HepG2 (cell line): ENCODE data around the gene MZF1. TPM values are rescaled to one million over a fixed set of nuclear protein-coding genes. Genes with fewer than 3 reads are reported as not detected.
A peak's percentile ranks its signal among the peaks of the same experiment; 100 is the strongest.

Source experiments
- ATAC-seq: fragments of 200-7000 bp; cut with Tn5 transposase; 3 replicates; pipeline ENCODE4 v1.9.1; 2020; ENCODE audit warnings: mild to moderate bottlenecking, moderate library complexity
- BruUV-seq: library from RNA; stranded (reverse); fragments of 400-500 nt; replicated peaks from 2 replicates; lab custom pipeline; 2021; lab: Mats Ljungman, UMichigan
- CTCF ChIA-PET: fragments of 300-600 bp; formaldehyde crosslinking; extraction: SDS; loops from one replicate; lab custom pipeline; 2021; ENCODE audit warnings: low total read pairs, inconsistent platforms, low intra/inter-chr PET ratio; lab: Yijun Ruan, JAX
- POLR2A ChIA-PET: fragments of 350-600 bp; sonication (Branson Sonifier 250); formaldehyde crosslinking; loops from one replicate; lab custom pipeline; 2020; ENCODE audit warnings: antibody characterized with exemption, inconsistent platforms; lab: Yijun Ruan, JAX
- DNase-seq: peaks from one replicate; pipeline ENCODE4 v3.0.0-alpha.2; 2015; ENCODE audit warnings: low spot score
- FAIRE-seq: peaks from 3 replicates; lab custom pipeline; 2011; peaks lifted over from hg19 to GRCh38; lab: Jason Lieb, UNC
- H2AFZ ChIP-seq: one replicate; pipeline ENCODE4 v1.6.1; 2011; ENCODE audit warnings: low read length, inconsistent platforms
- H3K27ac ChIP-seq: fragments of 300-600 bp; 3 replicates; pipeline ENCODE4 v1.8.0; 2011; ENCODE audit warnings: mixed run types, mild to moderate bottlenecking, mixed read lengths, low read length, inconsistent platforms; ENCODE audit not compliant: insufficient read depth; ENCODE audit errors: extremely low read length
- H3K27me3 ChIP-seq, 2 experiments: fragments of 200-600 bp in 1 of 2; 2 replicates in 1 of 2; 3 replicates in 1 of 2; pipeline versions ENCODE4 v1.6.0 to v1.8.0; 2011; ENCODE audit warnings: low read length in 2 of 2, mild to moderate bottlenecking in 2 of 2, moderate library complexity in 2 of 2, inconsistent platforms in 1 of 2; ENCODE audit not compliant: insufficient read depth in 2 of 2, control insufficient read depth in 1 of 2
- H3K36me3 ChIP-seq, 2 experiments: fragments of 200-600 bp in 1 of 2; replicated peaks in 1 of 2; 2 replicates in 1 of 2; 3 replicates in 1 of 2; pipeline versions ENCODE4 v1.5.1 to v1.8.0; 2011; ENCODE audit warnings: low read length in 2 of 2, inconsistent platforms in 1 of 2; ENCODE audit not compliant: insufficient read depth in 2 of 2, control insufficient read depth in 1 of 2
- H3K4me1 ChIP-seq: 2 replicates; pipeline ENCODE4 v1.5.1; 2012; ENCODE audit warnings: low read length, inconsistent platforms; ENCODE audit not compliant: insufficient read depth
- H3K4me2 ChIP-seq: 2 replicates; pipeline ENCODE4 v1.6.0; 2011; ENCODE audit warnings: low read depth, low read length, inconsistent platforms
- H3K4me3 ChIP-seq, 3 experiments: fragments of 200-600 bp in 1 of 3; sonication (generic), shearing (Covaris generic) in 1 of 3; replicated peaks in 1 of 3; 2 replicates each; pipeline ENCODE4 v1.5.1; 2011 to 2016; ENCODE audit warnings: low read length in 3 of 3, inconsistent platforms in 2 of 3, low read depth in 2 of 3, mild to moderate bottlenecking in 2 of 3, control low read depth in 1 of 3, mixed read lengths in 1 of 3; ENCODE audit not compliant: insufficient read depth in 1 of 3
- H3K79me2 ChIP-seq: one replicate; pipeline ENCODE4 v1.6.1; 2011; ENCODE audit warnings: low read length, inconsistent platforms; ENCODE audit not compliant: insufficient read depth
- H3K9ac ChIP-seq: 2 replicates; pipeline ENCODE4 v1.6.0; 2011; ENCODE audit warnings: mild to moderate bottlenecking, low read depth, low read length, inconsistent platforms; ENCODE audit not compliant: insufficient read depth
- H3K9me3 ChIP-seq: 2 replicates; pipeline ENCODE4 v1.5.1; 2012; ENCODE audit warnings: mild to moderate bottlenecking, low read length
- H4K20me1 ChIP-seq: 2 replicates; pipeline ENCODE4 v1.6.0; 2011; ENCODE audit warnings: inconsistent platforms, mild to moderate bottlenecking, low read length, moderate library complexity; ENCODE audit not compliant: insufficient read depth
- EP300 ChIP-seq, 3 experiments: sonication (generic) in 1 of 3; formaldehyde crosslinking in 1 of 3; IDR thresholded peaks; 2 replicates each; pipeline versions ENCODE4 v1.5.1 to v1.6.1; 2011 to 2020; ENCODE audit warnings: low read depth in 2 of 3, low read length in 2 of 3, borderline replicate concordance in 1 of 3, improper control_type of control experiment in 1 of 3, mild to moderate bottlenecking in 1 of 3, missing genetic modification reagents in 1 of 3, moderate library complexity in 1 of 3
- HNF4A ChIP-seq: sonication (generic); formaldehyde crosslinking; IDR thresholded peaks from 2 replicates; pipeline ENCODE4 v1.4.0; 2020; ENCODE audit warnings: missing genetic modification reagents
- POLR2AphosphoS5 ChIP-seq: IDR thresholded peaks from 2 replicates; pipeline ENCODE4 v1.6.1; 2012; ENCODE audit warnings: low read depth, low read length
- RBM22 ChIP-seq: fragments of 200-400 bp; formaldehyde crosslinking; optimal IDR thresholded peaks from 2 replicates; pipeline ENCODE3; 2017; ENCODE audit warnings: mild to moderate bottlenecking, low read length, moderate library complexity
- TARDBP ChIP-seq: sonication (generic); formaldehyde crosslinking; IDR thresholded peaks from 2 replicates; pipeline ENCODE4 v1.8.0; 2022; ENCODE audit warnings: mild to moderate bottlenecking, missing genetic modification reagents
- whole genome bisulfite sequencing: methylation state at CpG from one replicate; pipeline ENCODE4 v1.1.6; 2017; ENCODE audit warnings: low lambda C conversion rate; 5-methylcytosine and 5-hydroxymethylcytosine counted together
- in situ Hi-C: cut with HindIII; loops from 2 replicates; pipeline ENCODE4 v1.10.0; 2017; ENCODE audit warnings: low pct_unique_long_range_greater_than_20kb; ENCODE audit not compliant: extremely low pct_ligation_motif_present
- intact Hi-C: fragments of 100-400 bp; cut with micrococcal nuclease; formaldehyde crosslinking; loops from one replicate; pipeline ENCODE4 v1.10.0; 2022; ENCODE audit not compliant: unreplicated experiment
- polyA plus RNA-seq, 8 experiments: library from polyadenylated mRNA; depleted of rRNA in 3 of 8; stranded (reverse) in 7 of 8; unstranded in 1 of 8; fragments of >200 nt; fragmentation: Illumina TruSeq in 4 of 8; extraction: Trizol in 4 of 8; gene quantifications; 2 replicates each; pipeline versions ENCODE4 v1.2.1 to v1.2.3, GENCODE V29; 2011 to 2016; ENCODE audit warnings: low read depth in 4 of 8, missing spikeins in 1 of 8, mixed read lengths in 1 of 8; ENCODE audit not compliant: insufficient read depth in 1 of 8
- total RNA-seq, 5 experiments: library from RNA; depleted of rRNA; stranded (reverse); fragments of >200 nt; fragmentation: Illumina TruSeq; extraction: Trizol; gene quantifications; 2 replicates each; pipeline ENCODE4 v1.2.3, GENCODE V29; 2016; ENCODE audit warnings: low read depth in 1 of 5
- TF ChIP-seq, protein P1 (sequence below): sonication (generic); formaldehyde crosslinking; IDR thresholded peaks from 2 replicates; pipeline ENCODE4 v1.8.0; 2022; ENCODE audit warnings: mild to moderate bottlenecking, missing genetic modification reagents; ENCODE audit not compliant: insufficient replicate concordance
- TF ChIP-seq, protein P2 (sequence below): sonication (generic); formaldehyde crosslinking; IDR thresholded peaks from 2 replicates; pipeline ENCODE4 v1.8.0; 2022; ENCODE audit warnings: missing genetic modification reagents, mild to moderate bottlenecking, moderate library complexity, borderline replicate concordance
- TF ChIP-seq, protein P3 (sequence below): sonication (generic); formaldehyde crosslinking; IDR thresholded peaks from 2 replicates; pipeline ENCODE4 v1.5.0; 2020; ENCODE audit warnings: mild to moderate bottlenecking, missing genetic modification reagents

Gene MZF1
- total and polyA plus RNA-seq, 2 of the 13 experiments (the other 11 are each of a cell fraction or from before 2014, with no cell fraction given) = 3.1 to 8.1 TPM

DNA sequence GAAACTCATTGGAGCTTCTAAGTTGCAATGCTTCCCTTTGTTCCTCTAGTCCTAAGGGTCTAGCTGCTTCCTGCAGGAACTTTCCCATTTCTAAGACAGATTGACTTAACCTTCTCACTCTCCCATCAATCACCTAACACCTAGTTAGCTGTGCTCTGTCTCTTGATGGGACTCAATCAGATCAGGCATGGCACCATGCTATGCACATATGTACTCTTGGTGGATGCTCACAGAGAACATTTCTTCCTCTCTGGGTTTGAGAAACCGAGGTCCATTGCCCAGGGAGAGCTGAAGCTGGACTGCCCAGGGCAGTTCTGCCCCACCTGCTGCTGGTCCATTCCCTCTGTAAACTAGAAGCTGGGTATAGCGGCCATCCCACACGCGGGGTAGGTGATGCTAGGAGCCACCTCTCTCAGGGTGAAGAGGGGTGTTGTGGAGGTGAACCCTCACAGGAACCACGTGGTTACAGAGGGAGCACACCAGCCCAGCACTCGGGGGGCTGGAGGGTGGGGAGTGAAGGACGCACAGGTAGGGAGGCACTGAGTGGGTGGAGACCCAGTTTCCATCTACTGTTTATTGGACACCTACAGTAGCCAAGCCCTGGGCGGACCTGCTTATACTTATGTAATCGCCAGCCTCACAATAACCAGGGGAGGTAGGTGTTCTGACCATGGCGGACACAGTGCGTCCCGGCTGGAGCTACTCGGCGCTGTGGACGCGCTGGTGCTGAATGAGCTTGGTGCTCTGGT lies 11.6 kb downstream of the MZF1 start:
- POLR2A ChIA-PET = interaction anchor here (0.9 to 3.9 kb wide), 3 partner anchors 14 to 41 kb away, joined by 3 to 42 read pairs (median 5); partner anchors contain the start of gene TRIM28
- CTCF ChIA-PET = no interaction called here

More for the DNA sequence above, 11.6 kb downstream of the MZF1 start:
- ATAC-seq = no peak
- peaks cover 22% of the 10 kb centered on the region for H3K4me1 ChIP-seq
- intact Hi-C loops = no loop called here
- WGBS = 96% methylated on average over 9 of the region's 16 CpGs
- H2AFZ ChIP-seq = no peak overlapping the region
- H3K9me3 ChIP-seq = no peaks in the 10 kb centered on the region
- H3K36me3 ChIP-seq = peaks cover 2 to 3% of the 10 kb centered on the region in 2 experiments; a peak in 4 of 5 replicates
- DNase-seq = no peak
- FAIRE-seq = no peak
- TF ChIP-seq, protein P1, sequence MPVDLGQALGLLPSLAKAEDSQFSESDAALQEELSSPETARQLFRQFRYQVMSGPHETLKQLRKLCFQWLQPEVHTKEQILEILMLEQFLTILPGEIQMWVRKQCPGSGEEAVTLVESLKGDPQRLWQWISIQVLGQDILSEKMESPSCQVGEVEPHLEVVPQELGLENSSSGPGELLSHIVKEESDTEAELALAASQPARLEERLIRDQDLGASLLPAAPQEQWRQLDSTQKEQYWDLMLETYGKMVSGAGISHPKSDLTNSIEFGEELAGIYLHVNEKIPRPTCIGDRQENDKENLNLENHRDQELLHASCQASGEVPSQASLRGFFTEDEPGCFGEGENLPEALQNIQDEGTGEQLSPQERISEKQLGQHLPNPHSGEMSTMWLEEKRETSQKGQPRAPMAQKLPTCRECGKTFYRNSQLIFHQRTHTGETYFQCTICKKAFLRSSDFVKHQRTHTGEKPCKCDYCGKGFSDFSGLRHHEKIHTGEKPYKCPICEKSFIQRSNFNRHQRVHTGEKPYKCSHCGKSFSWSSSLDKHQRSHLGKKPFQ = no peak
- TF ChIP-seq RBM22 (peak; percentile 12), TARDBP (CRISPR knock-in tag) (no peak), POLR2AphosphoS5 (peak; percentile 12; the same call in 1 of the 2 replicates), EP300 (IDR thresholded peaks at IDR 0.05; ENCODE audit: low read depth in 2 of 2, low read length in 2 of 2) (no peak), EP300 (CRISPR knock-in tag; IDR thresholded peaks at IDR 0.05; ENCODE audit: borderline replicate concordance) (no peak), HNF4A (CRISPR knock-in tag) (no peak)
- TF ChIP-seq, protein P2, sequence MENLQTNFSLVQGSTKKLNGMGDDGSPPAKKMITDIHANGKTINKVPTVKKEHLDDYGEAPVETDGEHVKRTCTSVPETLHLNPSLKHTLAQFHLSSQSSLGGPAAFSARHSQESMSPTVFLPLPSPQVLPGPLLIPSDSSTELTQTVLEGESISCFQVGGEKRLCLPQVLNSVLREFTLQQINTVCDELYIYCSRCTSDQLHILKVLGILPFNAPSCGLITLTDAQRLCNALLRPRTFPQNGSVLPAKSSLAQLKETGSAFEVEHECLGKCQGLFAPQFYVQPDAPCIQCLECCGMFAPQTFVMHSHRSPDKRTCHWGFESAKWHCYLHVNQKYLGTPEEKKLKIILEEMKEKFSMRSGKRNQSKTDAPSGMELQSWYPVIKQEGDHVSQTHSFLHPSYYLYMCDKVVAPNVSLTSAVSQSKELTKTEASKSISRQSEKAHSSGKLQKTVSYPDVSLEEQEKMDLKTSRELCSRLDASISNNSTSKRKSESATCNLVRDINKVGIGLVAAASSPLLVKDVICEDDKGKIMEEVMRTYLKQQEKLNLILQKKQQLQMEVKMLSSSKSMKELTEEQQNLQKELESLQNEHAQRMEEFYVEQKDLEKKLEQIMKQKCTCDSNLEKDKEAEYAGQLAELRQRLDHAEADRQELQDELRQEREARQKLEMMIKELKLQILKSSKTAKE (CRISPR knock-in tag) = no peak
- TF ChIP-seq, protein P3, sequence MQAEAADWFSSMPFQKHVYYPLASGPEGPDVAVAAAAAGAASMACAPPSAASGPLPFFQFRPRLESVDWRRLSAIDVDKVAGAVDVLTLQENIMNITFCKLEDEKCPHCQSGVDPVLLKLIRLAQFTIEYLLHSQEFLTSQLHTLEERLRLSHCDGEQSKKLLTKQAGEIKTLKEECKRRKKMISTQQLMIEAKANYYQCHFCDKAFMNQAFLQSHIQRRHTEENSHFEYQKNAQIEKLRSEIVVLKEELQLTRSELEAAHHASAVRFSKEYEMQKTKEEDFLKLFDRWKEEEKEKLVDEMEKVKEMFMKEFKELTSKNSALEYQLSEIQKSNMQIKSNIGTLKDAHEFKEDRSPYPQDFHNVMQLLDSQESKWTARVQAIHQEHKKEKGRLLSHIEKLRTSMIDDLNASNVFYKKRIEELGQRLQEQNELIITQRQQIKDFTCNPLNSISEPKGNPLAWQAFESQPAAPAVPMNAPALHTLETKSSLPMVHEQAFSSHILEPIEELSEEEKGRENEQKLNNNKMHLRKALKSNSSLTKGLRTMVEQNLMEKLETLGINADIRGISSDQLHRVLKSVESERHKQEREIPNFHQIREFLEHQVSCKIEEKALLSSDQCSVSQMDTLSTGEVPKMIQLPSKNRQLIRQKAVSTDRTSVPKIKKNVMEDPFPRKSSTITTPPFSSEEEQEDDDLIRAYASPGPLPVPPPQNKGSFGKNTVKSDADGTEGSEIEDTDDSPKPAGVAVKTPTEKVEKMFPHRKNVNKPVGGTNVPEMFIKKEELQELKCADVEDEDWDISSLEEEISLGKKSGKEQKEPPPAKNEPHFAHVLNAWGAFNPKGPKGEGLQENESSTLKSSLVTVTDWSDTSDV (CRISPR knock-in tag) = 0 out of 2 replicates have a peak, but pooled peaks have one; percentile 61
- H3K27ac ChIP-seq = no peak overlapping the region
- BruUV-seq = no TSS peak
- no peaks in the 10 kb centered on the region for H3K27me3 ChIP-seq
- H3K9ac ChIP-seq = no peak overlapping the region
- no peaks in the 10 kb centered on the region for H4K20me1 ChIP-seq
- H3K4me3 ChIP-seq = no peak overlapping the region
- peaks cover 27% of the 10 kb centered on the region for H3K79me2 ChIP-seq
- in situ Hi-C loops = no loop called here
- H3K4me2 ChIP-seq = no peak overlapping the region
